T-helper 1 cell treated with Interleukin-12 subunit alpha and Interleukin-12 subunit beta and Interleukin-4 antibody, amounts not matched to agents 30 ng/mL and 1 ng/mL, for 36 hours (primary cell): Measurements from ENCODE around the gene TUBB6. TPM values are rescaled to one million over a fixed set of nuclear protein-coding genes. Genes with fewer than 3 reads are reported as not detected.

Experiments
- intact Hi-C: fragments of 100-400 bp; cut with micrococcal nuclease; formaldehyde crosslinking; loops from one replicate; pipeline ENCODE4 v1.15.1; 2024
- total RNA-seq: library from RNA; stranded (reverse); gene quantifications from 2 replicates; pipeline ENCODE4 v1.2.3, GENCODE V29; 2022

Gene TUBB6
- total RNA-seq, result 15.9 and 16.0 TPM in 2 replicates

- intact Hi-C loops, result loop anchor here (2.0 kb wide), 1 partner anchor 69 kb away; the partner anchor contains the start of gene AFG3L2
Measured at GRCh38 chr18:12307701-12308385, at the start of gene TUBB6. TUBB6 (plus strand) TSS chr18:12308241; CDS start chr18:12308293, 52 bp downstream.

DNA sequence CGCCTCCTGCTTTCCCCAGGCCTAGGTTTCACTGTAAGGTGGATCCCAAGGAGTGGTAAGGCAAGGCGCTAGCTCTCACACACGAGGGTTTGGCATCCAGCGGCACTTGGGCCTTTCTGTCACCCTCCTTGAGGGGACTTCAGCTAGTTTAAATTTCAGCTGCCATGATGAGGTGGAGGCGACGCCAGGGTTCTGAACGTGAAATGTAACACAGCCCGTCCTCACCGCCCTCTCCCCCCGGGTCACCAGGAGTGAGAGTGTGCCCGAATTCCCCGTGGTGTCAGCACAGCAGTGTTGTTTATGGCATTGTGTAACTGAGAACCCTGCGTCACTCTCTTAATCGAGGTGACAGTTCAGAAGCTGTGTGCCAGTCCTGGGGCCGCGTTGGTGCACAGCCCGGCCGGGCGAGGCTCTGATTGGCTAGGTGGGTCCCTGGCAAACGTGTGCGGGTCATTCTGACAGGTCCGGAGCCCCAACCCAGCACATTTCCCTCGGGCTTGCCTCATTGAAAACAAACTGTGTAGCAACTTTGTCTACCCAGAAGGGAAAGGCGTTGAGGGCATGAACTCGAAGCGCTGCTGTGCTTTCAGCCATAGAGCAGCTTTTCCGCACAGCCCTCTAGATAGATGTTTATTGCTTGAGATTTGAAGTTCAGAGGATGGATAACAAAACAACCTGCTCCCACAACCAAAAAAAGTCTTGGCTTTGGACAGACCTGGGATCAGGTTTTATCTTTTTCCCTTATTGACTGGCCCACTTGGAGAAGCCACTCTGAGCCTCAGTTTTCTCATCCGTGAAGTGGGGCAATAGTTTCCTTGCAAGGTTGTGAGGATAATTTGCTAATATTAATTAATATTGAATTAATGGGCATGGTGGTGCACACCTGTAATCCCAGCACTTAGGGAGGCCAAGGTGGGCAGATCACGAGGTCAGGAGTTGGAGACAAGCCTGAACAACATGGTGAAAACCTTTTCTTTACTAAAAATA, 49.0 kb upstream of the TUBB6 start:
- intact Hi-C loops, result no loop called here

DNA sequence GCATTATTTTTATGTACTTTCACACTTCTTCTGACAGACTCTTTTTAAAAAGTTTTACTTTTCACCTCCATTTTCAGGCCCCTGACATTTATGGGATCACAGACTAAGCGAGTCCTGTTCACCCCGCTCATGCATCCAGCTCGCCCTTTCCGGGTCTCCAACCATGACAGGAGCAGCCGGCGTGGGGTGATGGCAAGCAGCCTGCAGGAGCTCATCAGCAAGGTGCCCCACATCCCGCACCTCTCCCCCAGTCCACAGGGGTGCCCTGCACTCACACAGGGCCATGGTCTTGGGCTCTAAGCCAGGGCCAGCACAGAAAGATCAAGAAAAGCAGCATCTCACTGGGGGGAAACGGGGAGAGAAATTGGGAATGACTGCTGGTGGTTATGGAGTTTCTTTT, 45.3 kb upstream of the TUBB6 start:
- intact Hi-C loops, result no loop called here

GRCh38 chr18:12264864-12265263, 43.2 kb upstream of the TUBB6 start:
- intact Hi-C loops, result no loop called here

DNA sequence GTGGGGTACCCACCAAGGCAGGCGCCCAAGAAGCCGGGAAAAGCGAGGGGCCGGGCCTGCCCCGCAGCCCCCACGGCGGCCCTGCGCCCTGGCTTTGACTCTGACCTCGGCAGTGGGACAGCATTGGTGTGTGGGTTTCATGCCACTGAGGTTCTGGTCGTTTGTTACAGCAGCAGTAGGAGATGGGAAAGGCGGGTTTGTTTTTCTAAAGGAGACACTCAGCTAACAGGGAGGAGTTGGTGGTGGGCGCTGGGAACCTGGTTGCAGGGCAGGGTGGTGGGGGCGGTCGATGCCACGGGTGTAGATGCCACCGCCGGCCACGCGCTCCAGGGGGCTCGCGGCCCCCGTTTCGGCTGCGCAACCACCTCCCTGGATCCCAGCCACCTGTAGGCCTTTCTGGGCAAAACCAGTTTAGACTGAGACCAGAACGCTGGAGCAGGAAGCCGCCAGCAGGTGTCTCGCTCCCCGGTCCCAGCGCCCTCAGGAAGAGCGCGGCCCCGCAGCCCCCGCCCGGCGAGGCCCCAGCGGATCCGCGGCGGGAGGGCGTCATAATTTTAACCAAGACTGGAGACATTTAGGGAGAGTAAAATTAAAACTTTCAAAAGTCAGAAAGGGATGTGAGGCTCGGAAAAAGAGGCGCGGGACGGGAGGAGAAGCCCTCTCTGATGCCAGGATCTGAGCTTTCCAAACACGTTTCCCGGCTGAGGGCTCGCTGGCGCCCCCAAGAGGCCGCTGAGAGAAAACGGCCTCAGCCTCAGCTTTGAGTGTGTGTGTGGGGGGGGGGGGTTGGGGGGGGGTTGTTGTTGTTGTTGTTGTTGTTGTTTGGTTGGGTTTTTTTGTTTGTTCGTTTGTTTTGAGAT, 36.4 kb upstream of the TUBB6 start:
- intact Hi-C loops, result loop anchor here (2.0 kb wide), 1 partner anchor 387 kb away; the partner anchor contains the start of gene SPIRE1

GRCh38 chr18:12274793-12275192, 33.2 kb upstream of the TUBB6 start:
- intact Hi-C loops, result no loop called here

DNA sequence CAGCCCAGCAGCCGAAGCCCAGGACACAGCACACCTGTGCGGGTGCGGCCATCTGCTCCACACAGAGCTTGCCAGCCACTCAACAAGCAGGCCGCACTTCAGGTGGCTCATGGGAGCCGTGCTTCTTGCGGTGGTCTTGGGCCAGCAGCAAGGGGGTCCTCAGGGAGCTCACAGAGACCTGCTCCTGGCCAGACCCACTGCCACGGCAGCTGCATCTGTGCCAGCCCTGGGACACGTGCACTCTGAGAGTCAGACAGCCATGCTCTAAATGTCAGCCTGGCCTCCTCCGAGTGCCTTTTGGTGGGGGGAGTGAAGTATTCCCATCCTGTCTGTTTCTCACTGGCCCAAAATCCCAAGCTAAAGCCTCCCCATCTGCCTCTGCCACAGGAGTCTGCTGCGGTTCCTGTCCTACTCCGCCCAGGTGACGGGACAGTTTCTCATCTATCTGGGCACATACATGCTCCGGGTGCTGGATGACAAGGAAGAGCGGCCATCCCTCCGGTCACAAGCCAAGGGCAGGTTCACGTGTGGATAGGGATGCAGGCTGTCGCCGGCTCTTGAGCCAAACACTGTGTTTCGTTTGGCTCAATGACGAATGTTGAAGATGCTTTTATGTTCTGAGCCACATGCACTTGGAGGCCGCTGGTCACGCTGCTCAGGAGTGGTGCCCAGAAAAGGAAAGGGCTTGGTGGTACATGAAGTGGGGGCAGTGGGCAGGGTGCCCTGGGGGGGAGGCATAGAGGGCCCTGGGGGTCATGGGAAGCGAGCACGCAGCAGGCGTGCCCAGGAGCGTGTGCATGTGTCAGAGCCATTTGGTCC, 31.1 kb upstream of the TUBB6 start:
- intact Hi-C loops, result no loop called here

DNA sequence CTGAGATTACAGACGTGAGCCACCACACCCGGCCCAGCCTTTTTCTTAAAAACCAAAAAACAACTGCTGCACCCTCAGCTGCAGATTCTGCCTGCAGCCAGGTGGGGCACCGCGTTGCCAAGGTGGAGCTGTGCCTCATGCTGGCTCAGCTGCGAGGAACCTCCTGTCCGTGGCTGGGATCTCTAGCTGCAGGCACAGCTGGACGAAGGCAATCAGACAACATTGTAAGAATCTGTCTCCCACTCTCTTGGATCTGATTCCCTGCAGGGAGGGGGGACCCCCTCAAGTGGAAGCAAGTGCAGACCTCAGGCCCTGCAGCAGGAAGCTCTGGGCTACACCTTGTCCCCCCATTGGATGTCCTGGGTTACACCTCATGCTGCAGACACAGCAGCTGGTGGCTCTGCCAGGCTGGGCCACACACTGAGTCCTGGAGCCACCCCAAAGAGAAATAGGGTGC, 29.8 kb upstream of the TUBB6 start:
- intact Hi-C loops, result no loop called here

DNA sequence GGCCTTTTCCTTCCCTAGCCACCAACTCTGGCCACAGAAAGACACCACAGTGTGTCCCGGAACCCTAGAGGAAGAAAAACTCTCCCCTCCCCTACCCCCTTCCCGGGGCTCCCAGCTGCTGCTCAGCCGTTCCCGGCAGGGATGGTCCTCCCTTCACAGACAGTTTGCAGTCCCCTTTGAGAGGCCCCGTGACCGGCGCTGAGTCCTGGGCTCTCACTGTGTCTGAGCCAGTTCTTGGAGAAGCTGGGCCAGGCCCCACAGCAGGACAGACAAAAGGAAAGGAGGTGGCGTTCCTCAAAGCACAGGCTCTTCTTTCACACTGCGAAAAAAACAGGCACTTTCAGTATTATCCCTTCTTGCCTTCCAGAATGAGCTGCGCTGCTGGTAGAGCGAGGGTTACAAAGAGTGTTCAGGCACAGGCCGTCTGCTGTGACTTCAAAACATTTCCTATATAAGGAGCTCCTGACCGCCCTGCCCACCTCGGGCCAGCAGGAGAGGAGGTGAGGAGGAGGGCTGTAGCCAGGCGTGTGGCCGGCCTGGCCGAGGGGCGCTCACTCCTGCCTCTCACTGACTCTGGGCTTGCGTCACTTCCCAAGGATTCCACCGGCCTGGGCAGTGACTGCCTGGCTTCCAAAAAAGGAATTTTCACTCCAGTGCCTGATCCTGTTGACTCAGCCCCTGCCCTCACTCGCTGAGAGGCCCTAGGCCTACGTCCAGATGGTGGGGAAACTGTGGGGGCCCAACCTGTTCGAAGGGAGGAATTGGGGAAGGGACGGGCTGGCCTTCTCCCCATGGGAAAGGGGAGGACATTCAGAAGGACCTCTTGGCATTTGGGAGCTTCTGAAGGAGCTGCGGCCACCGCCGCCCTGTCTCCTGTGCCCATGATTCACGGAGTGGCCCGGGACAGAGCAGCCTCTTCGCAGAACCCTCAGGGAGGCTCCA, 29.0 kb upstream of the TUBB6 start:
- intact Hi-C loops, result no loop called here

DNA sequence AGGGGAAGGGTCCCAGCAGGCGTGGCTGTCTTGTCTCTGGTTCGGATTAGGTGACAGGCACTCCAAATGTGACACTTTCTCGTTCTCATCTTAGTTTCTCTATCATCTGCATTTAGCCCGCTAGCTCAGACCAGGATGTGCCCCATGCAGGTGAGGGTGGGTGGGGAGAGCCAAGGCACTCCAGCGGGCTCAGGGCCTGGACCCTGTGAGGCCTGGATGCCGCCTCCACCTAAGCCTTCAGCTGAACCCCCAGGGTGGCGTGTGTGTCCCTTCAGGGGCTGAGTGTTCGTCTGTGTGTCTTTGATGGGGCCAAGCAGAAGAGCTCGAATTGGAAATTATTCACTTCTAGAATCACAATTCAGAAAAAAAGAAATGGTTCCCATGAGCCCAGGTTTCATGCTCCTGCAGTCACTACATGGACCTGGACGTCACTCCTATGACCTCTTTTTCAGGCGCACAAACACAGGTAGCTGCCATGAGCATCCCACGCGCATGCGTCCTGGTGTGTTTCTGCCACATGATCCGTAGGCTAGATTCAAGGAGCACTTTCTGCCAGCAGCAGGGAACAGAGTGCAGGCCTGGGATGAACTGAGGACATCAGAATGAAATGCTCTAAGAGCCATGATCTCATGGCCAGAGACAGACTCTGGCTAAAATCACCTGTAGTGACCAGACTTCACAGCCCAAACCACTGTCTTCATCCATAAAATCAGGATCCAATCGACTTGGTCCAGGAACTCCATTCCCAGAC, 28.1 kb upstream of the TUBB6 start:
- intact Hi-C loops, result no loop called here

DNA sequence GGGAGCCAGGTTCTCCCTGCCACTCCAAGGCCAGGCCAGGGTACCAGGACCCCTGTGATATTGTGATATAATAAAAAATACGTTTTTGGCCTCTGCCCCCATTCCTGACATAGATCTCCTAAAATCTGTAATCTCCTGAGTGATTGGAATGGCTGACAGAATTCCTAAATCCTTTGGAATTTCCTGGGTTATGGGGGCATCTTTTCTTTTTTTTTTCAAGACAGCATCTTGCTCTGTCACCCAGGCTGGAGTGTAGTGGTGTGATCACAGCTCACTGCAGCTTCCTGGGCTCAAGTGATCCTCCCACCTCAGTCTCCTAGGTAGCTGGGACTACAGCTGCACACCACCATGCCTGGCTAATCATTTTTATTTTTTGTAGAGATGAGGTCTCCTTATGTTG, 26.2 kb upstream of the TUBB6 start:
- intact Hi-C loops, result no loop called here

- intact Hi-C loops, result no loop called here
Measured at GRCh38 chr18:12282442-12283039, 25.5 kb upstream of the TUBB6 start.

GRCh38 chr18:12283256-12283655, 24.8 kb upstream of the TUBB6 start:
- intact Hi-C loops, result no loop called here

GRCh38 chr18:12283666-12284065, 24.4 kb upstream of the TUBB6 start:
- intact Hi-C loops, result no loop called here

GRCh38 chr18:12287131-12287681, 20.8 kb upstream of the TUBB6 start:
- intact Hi-C loops, result no loop called here

DNA sequence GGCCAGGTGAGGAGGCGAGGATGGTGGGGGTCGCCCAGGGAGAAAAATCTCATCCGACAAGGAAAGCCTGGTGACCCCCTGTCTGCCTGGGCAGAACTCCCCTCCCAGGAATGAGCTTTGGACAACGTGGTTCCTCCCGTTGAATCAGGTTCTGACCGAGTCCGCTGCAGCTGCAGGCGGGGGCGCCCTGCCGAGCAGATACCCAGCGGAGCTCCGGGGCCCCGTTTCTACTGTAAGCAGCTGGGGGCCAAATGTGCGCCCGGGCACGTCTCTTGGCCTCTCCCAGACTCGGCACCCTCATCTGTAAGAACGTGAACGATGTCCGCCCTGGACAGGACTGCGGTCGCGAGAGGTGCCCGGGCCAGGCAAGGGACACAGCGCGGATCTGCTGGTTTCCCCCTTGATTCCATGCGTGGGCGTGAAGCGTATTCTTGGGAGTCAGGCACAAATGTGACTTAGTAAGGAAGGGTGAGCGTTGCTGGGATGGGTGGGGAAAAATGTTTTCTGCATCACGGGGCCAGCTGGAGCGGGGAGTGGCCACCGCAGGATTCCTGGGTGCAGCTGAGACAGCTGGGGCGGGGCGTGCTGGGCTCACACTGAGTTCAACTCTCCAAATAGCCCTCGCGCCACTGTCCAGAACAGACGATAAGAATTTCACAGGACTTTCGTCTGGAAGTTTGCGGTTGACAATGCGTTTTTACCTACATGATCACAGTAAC, 20.2 kb upstream of the TUBB6 start:
- intact Hi-C loops, result no loop called here

DNA sequence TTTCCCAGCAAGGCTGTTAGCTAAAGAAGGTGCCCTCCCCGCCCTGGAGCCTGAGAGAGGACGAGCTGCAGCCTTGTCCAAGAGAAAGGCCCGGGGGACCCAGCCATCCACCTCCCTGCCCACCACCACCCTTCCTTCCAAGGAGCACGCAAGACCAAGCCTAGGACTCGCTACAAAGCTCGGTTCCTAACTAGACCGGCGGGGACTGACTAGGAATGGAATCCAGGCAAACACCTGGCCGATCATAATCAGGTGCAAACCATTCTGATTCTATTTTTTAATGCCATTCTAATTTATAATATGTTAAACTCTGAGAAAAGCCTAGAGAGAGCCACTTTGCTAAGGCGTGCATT, 19.7 kb upstream of the TUBB6 start:
- intact Hi-C loops, result no loop called here
